Loucy (cell line): ENCODE results near the gene SCAANT1.

Experiments
- H2AFZ ChIP-seq: fragments of 200-600 bp; sonication (generic); 2 replicates; pipeline ENCODE4 v1.6.0; 2016; ENCODE audit warnings: antibody characterized with exemption, mild to moderate bottlenecking, low read length, moderate library complexity
- H3F3A ChIP-seq: fragments of 200-600 bp; 2 replicates; pipeline ENCODE4 v1.6.0; 2016; ENCODE audit warnings: antibody characterized with exemption, low read depth, mild to moderate bottlenecking
- H3K27me3 ChIP-seq: fragments of 200-600 bp; sonication (generic); 2 replicates; pipeline ENCODE4 v1.6.1; 2014; ENCODE audit warnings: low read length, mild to moderate bottlenecking; ENCODE audit not compliant: insufficient read depth, poor library complexity, severe bottlenecking
- H3K36me3 ChIP-seq: fragments of 200-600 bp; sonication (generic); 2 replicates; pipeline ENCODE4 v1.6.1; 2016; ENCODE audit warnings: low read length; ENCODE audit not compliant: insufficient read depth
- H3K4me1 ChIP-seq: fragments of 200-600 bp; sonication (generic); 2 replicates; pipeline ENCODE4 v1.5.1; 2014; ENCODE audit warnings: low read length, mild to moderate bottlenecking; ENCODE audit not compliant: insufficient read depth, poor library complexity, severe bottlenecking
- H3K4me2 ChIP-seq: fragments of 200-600 bp; sonication (generic); 2 replicates; pipeline ENCODE4 v1.6.0; 2014; ENCODE audit warnings: antibody characterized with exemption, low read length, low read depth, mild to moderate bottlenecking; ENCODE audit not compliant: poor library complexity, severe bottlenecking
- H3K4me3 ChIP-seq: fragments of 200-600 bp; sonication (generic); 2 replicates; pipeline ENCODE4 v1.5.1; 2014; ENCODE audit warnings: low read length, mild to moderate bottlenecking, mixed read lengths; ENCODE audit not compliant: poor library complexity, severe bottlenecking
- H3K79me2 ChIP-seq: fragments of 200-600 bp; sonication (generic); 2 replicates; pipeline ENCODE4 v1.6.1; 2014; ENCODE audit warnings: low read length; ENCODE audit not compliant: insufficient read depth
- H3K9ac ChIP-seq: fragments of 200-600 bp; sonication (generic); 2 replicates; pipeline ENCODE4 v1.6.0; 2014; ENCODE audit warnings: mild to moderate bottlenecking, low read depth, low read length, moderate library complexity; ENCODE audit not compliant: poor library complexity, severe bottlenecking
- H3K9me2 ChIP-seq: fragments of 200-600 bp; sonication (generic); replicated peaks from 2 replicates; pipeline ENCODE4 v1.6.1; 2016; ENCODE audit warnings: low read depth, low read length, mixed read lengths
- H3K9me3 ChIP-seq: fragments of 200-600 bp; sonication (generic); 2 replicates; pipeline ENCODE4 v1.6.1; 2014; ENCODE audit warnings: mild to moderate bottlenecking, antibody characterized with exemption, low read length, low read depth; ENCODE audit not compliant: insufficient read depth
- H4K20me1 ChIP-seq: fragments of 200-600 bp; sonication (generic); 2 replicates; pipeline ENCODE4 v1.6.0; 2014; ENCODE audit warnings: antibody characterized with exemption, low read length, mild to moderate bottlenecking; ENCODE audit not compliant: insufficient read depth, poor library complexity, severe bottlenecking
- EZH2phosphoT487 ChIP-seq: fragments of 200-600 bp; IDR thresholded peaks from 2 replicates; pipeline ENCODE4 v1.6.1; 2018; ENCODE audit warnings: antibody characterized with exemption, mild to moderate bottlenecking, moderate library complexity, borderline replicate concordance
- TF ChIP-seq, protein P1 (sequence below): fragments of 200-600 bp; sonication (generic); conservative IDR thresholded peaks from 2 replicates; pipeline ENCODE4 v1.5.1; 2014; ENCODE audit warnings: mild to moderate bottlenecking, antibody characterized with exemption, low read length

Gene SCAANT1

GRCh38 chr3:63942528-63942927 lies 30.3 kb upstream of the SCAANT1 start:
- no peaks in the 10 kb centered on the region for H3K27me3 ChIP-seq
- peaks cover 95% of the 10 kb centered on the region for H3K79me2 ChIP-seq
- no peak overlapping the region for H3K4me2 ChIP-seq
- no peaks in the 10 kb centered on the region for H3F3A ChIP-seq
- no peaks in the 10 kb centered on the region for H3K9me3 ChIP-seq
- H3K36me3 ChIP-seq = peaks cover 35% of the 10 kb centered on the region; the same call in 1 of the 2 replicates
- no peak overlapping the region for H3K4me3 ChIP-seq
- TF ChIP-seq EZH2phosphoT487 = no peak
- TF ChIP-seq, protein P1, sequence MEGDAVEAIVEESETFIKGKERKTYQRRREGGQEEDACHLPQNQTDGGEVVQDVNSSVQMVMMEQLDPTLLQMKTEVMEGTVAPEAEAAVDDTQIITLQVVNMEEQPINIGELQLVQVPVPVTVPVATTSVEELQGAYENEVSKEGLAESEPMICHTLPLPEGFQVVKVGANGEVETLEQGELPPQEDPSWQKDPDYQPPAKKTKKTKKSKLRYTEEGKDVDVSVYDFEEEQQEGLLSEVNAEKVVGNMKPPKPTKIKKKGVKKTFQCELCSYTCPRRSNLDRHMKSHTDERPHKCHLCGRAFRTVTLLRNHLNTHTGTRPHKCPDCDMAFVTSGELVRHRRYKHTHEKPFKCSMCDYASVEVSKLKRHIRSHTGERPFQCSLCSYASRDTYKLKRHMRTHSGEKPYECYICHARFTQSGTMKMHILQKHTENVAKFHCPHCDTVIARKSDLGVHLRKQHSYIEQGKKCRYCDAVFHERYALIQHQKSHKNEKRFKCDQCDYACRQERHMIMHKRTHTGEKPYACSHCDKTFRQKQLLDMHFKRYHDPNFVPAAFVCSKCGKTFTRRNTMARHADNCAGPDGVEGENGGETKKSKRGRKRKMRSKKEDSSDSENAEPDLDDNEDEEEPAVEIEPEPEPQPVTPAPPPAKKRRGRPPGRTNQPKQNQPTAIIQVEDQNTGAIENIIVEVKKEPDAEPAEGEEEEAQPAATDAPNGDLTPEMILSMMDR = no peak
- no peak overlapping the region for H2AFZ ChIP-seq
- H3K9ac ChIP-seq = no peak overlapping the region
- no peaks in the 10 kb centered on the region for H3K9me2 ChIP-seq
- no peaks in the 10 kb centered on the region for H3K4me1 ChIP-seq
- H4K20me1 ChIP-seq = peaks cover 43% of the 10 kb centered on the region

DNA sequence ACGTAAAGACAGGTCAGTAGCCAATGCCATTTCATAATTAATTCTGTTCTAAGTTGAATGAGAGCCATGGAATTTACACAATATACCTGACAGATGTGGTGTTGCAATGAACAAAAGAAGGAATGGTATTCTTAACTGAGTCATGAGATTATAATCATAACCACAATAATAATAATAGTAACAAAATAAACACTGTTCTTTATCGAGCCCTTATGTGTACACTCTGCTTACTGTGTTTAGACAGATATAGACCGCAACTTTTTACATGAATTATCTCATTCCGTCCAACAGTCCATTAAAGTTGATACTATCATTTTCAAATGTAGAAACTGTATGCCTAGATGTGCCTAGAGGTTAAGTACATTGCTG lies 28.2 kb upstream of the SCAANT1 start:
- H4K20me1 ChIP-seq = peaks cover 48% of the 10 kb centered on the region
- H3K4me2 ChIP-seq = no peak overlapping the region
- H3K9me3 ChIP-seq = no peaks in the 10 kb centered on the region
- H3K9me2 ChIP-seq = no peaks in the 10 kb centered on the region
- H3K36me3 ChIP-seq = peaks cover 33% of the 10 kb centered on the region; the same call in 1 of the 2 replicates
- no peaks in the 10 kb centered on the region for H3K4me1 ChIP-seq
- H2AFZ ChIP-seq = no peak overlapping the region
- H3K79me2 ChIP-seq = peaks cover 98% of the 10 kb centered on the region
- no peak overlapping the region for H3K4me3 ChIP-seq
- no peaks in the 10 kb centered on the region for H3F3A ChIP-seq
- no peak for TF ChIP-seq EZH2phosphoT487
- TF ChIP-seq, protein P1 = no peak
- no peaks in the 10 kb centered on the region for H3K27me3 ChIP-seq
- H3K9ac ChIP-seq = no peak overlapping the region

DNA sequence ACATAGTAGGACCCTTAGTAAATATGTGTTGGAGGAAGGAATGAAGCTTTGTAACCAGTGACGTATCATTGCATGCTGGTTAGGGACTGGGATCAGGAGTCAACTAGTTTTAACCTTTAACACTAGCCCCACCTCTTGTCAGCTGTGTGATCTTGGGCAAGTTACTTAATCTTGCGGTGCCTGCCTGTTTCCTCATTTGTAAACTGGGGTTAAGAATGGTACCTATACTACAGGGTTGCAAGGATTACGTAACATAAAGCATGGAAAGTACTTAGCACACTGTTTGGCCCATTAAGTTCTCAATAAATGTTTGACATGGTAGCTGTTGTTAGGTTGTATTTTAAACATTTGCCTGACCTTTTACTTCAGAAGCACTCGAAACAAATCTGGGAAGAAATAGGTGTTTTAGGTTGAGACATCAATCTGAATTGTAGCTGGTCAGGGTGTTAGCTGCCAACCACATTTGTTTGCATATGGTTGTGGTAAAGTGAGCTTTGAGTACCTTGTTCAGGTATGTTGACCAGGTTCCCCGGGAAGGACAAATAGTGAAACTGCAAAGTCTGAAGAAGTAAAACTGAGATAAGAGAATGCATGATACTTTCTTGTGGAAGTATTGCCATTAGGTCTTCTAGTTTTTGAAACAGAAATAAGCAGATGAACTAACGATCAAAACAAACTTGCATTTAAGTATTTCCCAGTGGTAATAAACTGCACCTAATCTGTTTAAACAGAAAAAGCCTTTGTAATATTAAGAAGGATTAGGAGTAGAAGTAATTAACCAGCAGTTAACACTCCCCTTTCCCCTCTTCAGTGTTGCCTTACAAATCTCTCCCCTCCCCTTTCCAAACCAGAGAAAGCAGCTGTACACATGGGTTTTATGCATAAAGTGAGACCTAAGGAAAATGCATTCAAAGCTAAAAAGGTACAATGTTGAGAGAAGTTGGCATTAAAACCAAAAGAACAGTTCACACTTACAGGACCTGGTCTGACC lies 25.8 kb upstream of the SCAANT1 start:
- H2AFZ ChIP-seq = no peak overlapping the region
- H3K36me3 ChIP-seq = peaks cover 25% of the 10 kb centered on the region; the same call in 1 of the 2 replicates
- no peak overlapping the region for H3K9ac ChIP-seq
- H3K79me2 ChIP-seq = peaks cover 99% of the 10 kb centered on the region
- H3K4me1 ChIP-seq = peaks cover 16% of the 10 kb centered on the region
- H3K9me2 ChIP-seq = no peaks in the 10 kb centered on the region
- H4K20me1 ChIP-seq = peaks cover 58% of the 10 kb centered on the region
- H3K4me3 ChIP-seq = no peak overlapping the region
- H3K4me2 ChIP-seq = no peak overlapping the region
- H3K27me3 ChIP-seq = no peaks in the 10 kb centered on the region
- TF ChIP-seq EZH2phosphoT487 = no peak
- TF ChIP-seq, protein P1 = no peak
- H3F3A ChIP-seq = no peaks in the 10 kb centered on the region
- H3K9me3 ChIP-seq = no peaks in the 10 kb centered on the region
